Lower leg skin (tissue), 3 donors: ENCODE measurements around the gene FAM114A2.

Experiments used
- POLR2A ChIP-seq, 2 donors: fragments of 450-650 bp; IDR thresholded peaks; one replicate each; pipeline ENCODE4 v1.6.1; 2016 to 2017; ENCODE audit warnings: antibody characterized with exemption in 2 of 2, mild to moderate bottlenecking in 1 of 2, moderate library complexity in 1 of 2
- TF ChIP-seq, protein P1 (sequence below), 3 donors: fragments of 450-650 bp; IDR thresholded peaks; one replicate each; pipeline ENCODE4 v1.5.1; 2016; ENCODE audit warnings: antibody characterized with exemption in 3 of 3, mild to moderate bottlenecking in 3 of 3, moderate library complexity in 2 of 3

- TF ChIP-seq, protein P1, sequence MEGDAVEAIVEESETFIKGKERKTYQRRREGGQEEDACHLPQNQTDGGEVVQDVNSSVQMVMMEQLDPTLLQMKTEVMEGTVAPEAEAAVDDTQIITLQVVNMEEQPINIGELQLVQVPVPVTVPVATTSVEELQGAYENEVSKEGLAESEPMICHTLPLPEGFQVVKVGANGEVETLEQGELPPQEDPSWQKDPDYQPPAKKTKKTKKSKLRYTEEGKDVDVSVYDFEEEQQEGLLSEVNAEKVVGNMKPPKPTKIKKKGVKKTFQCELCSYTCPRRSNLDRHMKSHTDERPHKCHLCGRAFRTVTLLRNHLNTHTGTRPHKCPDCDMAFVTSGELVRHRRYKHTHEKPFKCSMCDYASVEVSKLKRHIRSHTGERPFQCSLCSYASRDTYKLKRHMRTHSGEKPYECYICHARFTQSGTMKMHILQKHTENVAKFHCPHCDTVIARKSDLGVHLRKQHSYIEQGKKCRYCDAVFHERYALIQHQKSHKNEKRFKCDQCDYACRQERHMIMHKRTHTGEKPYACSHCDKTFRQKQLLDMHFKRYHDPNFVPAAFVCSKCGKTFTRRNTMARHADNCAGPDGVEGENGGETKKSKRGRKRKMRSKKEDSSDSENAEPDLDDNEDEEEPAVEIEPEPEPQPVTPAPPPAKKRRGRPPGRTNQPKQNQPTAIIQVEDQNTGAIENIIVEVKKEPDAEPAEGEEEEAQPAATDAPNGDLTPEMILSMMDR (IDR thresholded peaks at IDR 0.05) = no peak
- no peak for TF ChIP-seq POLR2A (IDR thresholded peaks at IDR 0.05)
These were observed 7.8 kb upstream of the FAM114A2 start for GRCh38 chr5:154046486-154046885.
